Thymus (tissue), 11 donors: Measurements from ENCODE around the gene NACC2. TPM values are rescaled to one million over a fixed set of nuclear protein-coding genes. Genes with fewer than 3 reads are reported as not detected.

Experiments used
- DNase-seq, 9 donors: peaks; one replicate each; pipeline ENCODE4 v3.0.0-alpha.2; 2013; ENCODE audit warnings: low spot score in 9 of 9, low read depth in 6 of 9, missing footprints in 1 of 9
- H3K27ac ChIP-seq, 2 donors: one replicate each; pipeline ENCODE4 v1.5.1; 2013; ENCODE audit warnings: control low read depth in 1 of 2, low read depth in 1 of 2, low read length in 1 of 2, mild to moderate bottlenecking in 1 of 2, moderate library complexity in 1 of 2
- H3K27me3 ChIP-seq, 2 donors: one replicate each; pipeline ENCODE4 v1.5.1; 2013; ENCODE audit warnings: low read length in 1 of 2; ENCODE audit not compliant: control insufficient read depth in 2 of 2, insufficient read depth in 1 of 2
- H3K36me3 ChIP-seq, 2 donors: one replicate each; pipeline ENCODE4 v1.5.1; 2013; ENCODE audit warnings: low read length in 1 of 2, mild to moderate bottlenecking in 1 of 2, moderate library complexity in 1 of 2; ENCODE audit not compliant: control insufficient read depth in 2 of 2, insufficient read depth in 2 of 2
- H3K4me1 ChIP-seq, 2 donors: one replicate each; pipeline ENCODE4 v1.5.1; 2013; ENCODE audit warnings: low read length in 2 of 2; ENCODE audit not compliant: control insufficient read depth in 2 of 2, insufficient read depth in 2 of 2
- H3K4me3 ChIP-seq, 2 donors: one replicate each; pipeline ENCODE4 v1.5.1; 2013; ENCODE audit warnings: low read length in 2 of 2, control low read depth in 1 of 2, mild to moderate bottlenecking in 1 of 2
- H3K9me3 ChIP-seq, 2 donors: one replicate each; pipeline ENCODE4 v1.5.1; 2013; ENCODE audit warnings: low read length in 1 of 2, mild to moderate bottlenecking in 1 of 2; ENCODE audit not compliant: control insufficient read depth in 2 of 2, insufficient read depth in 1 of 2
- WGBS: extraction: QIAGEN DNeasy Blood & Tissue Kit; methylation state at CpG from one replicate; pipeline ENCODE4 v1.1.7; 2013; 5-methylcytosine and 5-hydroxymethylcytosine counted together
- polyA plus RNA-seq: library from polyadenylated mRNA; stranded (reverse); fragments of 200-250 nt; gene quantifications from one replicate; pipeline ENCODE4 v1.2.3, GENCODE V29; 2013
- total RNA-seq: library from RNA; stranded (reverse); fragments of 120-200 nt; gene quantifications from one replicate; pipeline ENCODE4 v1.2.4, GENCODE V29; 2013
- donor health status: healthy.

Gene NACC2
- total and polyA plus RNA-seq, 2 donors, result 1.5 to 4.4 TPM

DNA sequence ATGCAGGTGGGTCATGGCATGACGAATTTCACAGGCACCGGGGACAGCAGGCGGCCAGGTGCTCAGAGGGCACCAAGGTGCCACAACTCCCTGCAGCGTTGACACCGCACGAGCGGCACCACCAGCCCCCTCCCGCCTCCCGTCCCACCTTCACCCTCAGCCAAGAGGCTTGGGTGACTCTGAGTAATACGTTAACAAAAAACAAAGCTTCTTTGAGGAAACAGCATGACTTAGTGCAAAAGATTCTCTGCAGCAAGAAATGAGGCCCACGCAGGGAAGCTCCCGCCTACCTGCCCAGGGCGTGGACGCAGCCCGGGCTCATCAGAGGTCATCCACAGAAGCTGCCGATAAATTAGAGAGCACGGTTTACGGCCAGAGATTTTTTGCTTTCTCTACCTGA lies 19.5 kb upstream of the NACC2 start:
- H3K4me3 ChIP-seq, result no peak overlapping the region
- peaks cover 0 to 7% of the 10 kb centered on the region in 2 donors for H3K27me3 ChIP-seq
- H3K9me3 ChIP-seq, result no peaks in the 10 kb centered on the region
- no peak overlapping the region for H3K27ac ChIP-seq
- DNase-seq, result no peak
- 98% methylated on average over 18 of the region's 18 CpGs for WGBS
- peaks cover 27 to 53% of the 10 kb centered on the region in 2 donors for H3K4me1 ChIP-seq
- peaks cover 15 to 21% of the 10 kb centered on the region in 2 donors for H3K36me3 ChIP-seq

DNA sequence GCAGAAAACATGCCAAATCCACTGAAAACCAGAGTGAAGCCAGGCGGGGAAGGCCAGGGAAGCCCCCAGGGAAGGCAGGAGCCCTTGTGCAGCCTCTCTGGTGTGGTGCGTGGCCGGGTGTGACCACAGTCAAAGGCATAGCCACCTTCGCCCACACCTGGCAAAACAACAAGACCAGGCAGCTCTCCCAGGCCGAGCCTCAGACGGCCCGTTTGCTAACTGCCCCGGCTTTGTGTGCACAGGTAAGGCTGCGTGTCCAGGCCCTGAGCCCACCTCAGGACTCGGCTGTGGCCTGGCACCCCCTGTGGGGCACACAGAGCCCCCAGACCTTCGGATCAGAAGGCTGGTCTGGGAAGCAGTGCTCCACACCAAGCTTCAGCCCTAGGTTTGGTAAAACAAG lies 17.5 kb upstream of the NACC2 start:
- Histone ChIP-seq H3K36me3 (peaks cover 15 to 21% of the 10 kb centered on the region in 2 donors), H3K9me3 (peaks cover 0 to under 1% of the 10 kb centered on the region in 2 donors), H3K4me1 (peaks cover 36 to 67% of the 10 kb centered on the region in 2 donors), H3K27me3 (peaks cover 0 to 7% of the 10 kb centered on the region in 2 donors), H3K27ac (peak overlapping the region in 1 of 2 donors; percentile 80), H3K4me3 (no peak overlapping the region)
- no peak for DNase-seq
- WGBS, result 95% methylated on average over 11 of the region's 11 CpGs

DNA sequence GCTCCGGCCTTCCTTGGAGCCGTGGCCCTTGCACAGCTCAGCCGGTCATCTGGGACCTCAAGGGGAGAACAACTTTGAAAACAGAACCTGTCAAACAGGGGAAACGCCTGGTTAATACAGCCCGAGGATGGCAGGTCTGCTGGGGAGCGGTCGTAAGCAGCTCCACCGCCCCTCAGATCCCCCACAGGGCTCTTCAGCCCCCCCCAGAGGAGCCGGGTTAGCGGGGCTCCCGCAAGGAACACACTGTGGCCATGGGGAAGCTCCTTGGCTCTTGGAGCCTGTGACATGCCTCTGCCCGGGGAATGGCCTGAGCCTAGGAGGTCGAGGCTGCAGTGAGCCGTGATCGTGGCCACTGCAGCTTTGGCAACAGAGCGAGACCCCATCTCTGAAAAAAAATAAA lies 16.8 kb upstream of the NACC2 start:
- peaks cover 15 to 21% of the 10 kb centered on the region in 2 donors for H3K36me3 ChIP-seq
- peaks cover 0 to 3% of the 10 kb centered on the region in 2 donors for H3K9me3 ChIP-seq
- peaks cover 0 to 7% of the 10 kb centered on the region in 2 donors for H3K27me3 ChIP-seq
- no peak overlapping the region for H3K27ac ChIP-seq
- peaks cover 36 to 68% of the 10 kb centered on the region in 2 donors for H3K4me1 ChIP-seq
- DNase-seq, result no peak
- 96% methylated on average over 16 of the region's 16 CpGs for WGBS
- no peak overlapping the region for H3K4me3 ChIP-seq

DNA sequence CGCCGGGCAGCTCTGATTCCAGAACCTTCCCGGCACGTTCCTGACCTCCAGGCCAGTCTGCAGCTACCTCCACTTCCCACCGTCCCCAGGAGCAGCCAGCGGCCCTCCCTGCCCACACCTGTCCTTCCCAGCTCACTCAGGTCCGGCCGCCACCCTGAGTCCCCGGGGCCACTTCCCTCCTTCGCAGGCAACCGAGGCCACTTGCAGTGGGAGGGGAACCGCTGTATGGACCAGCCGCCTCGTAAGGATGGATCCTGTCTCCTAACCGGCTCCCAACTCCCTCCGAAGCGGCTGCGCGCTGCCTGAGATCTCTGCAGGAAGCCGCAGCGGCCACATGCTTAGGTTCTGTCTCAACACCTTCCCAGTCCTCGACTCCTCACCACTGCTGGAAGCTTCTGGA lies 16.1 kb upstream of the NACC2 start:
- Histone ChIP-seq H3K36me3 (peaks cover 12 to 17% of the 10 kb centered on the region in 2 donors), H3K4me1 (peaks cover 41 to 75% of the 10 kb centered on the region in 2 donors), H3K9me3 (peaks cover 0 to 3% of the 10 kb centered on the region in 2 donors), H3K4me3 (no peak overlapping the region), H3K27me3 (peaks cover 0 to 7% of the 10 kb centered on the region in 2 donors), H3K27ac (no peak overlapping the region)
- DNase-seq, result no peak
- 95% methylated on average over 22 of the region's 22 CpGs for WGBS

DNA sequence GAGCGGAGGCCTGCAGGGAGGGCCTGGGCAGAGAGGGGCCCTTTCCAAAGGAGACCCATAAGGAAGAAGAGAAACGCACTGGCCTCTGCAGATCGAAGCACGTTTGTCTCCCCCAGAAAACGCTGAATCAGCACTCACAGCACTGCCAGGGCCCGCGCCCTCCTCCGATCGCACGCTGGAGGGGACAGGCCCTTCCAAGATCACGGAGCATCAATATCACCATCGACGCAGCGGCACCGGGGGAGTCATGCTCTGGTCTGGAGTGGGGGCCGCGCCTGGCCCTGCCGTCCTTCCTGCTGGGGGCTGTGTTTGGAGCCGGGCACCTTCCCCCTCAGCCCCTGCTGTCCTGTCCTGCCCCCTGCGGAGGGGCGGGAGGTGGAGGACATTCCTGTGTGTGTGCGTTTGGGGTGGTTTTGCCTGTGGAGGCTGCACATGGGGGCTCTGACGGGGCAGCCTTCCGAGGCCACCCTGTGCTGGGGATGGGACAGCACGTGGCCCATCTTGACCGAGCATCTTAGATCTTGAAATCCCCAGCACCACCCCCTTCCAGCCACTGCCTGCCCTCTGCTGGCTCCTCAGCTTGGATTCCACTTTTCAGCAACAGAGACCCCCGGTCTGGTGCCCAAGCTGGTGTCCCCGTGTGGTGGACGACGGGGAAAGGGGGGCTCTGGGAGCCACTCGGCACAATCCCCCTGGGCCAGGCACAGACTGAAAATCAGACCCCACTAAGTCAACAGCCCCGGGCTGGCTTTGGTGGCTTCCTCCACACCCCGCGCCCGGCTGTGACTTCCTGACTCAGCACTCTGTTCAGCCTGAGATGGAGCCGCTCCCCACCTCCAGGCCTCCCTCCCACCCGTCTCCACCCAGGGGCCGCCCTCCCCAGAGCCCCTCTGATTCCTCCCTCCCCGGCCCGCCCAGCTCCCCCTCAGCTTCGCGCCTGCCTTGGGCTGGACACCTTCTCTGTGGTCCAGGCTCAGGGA lies 15.3 kb upstream of the NACC2 start:
- Histone ChIP-seq H3K9me3 (peaks cover 0 to 3% of the 10 kb centered on the region in 2 donors), H3K4me1 (peaks cover 41 to 80% of the 10 kb centered on the region in 2 donors), H3K27me3 (peaks cover 0 to 8% of the 10 kb centered on the region in 2 donors), H3K36me3 (peaks cover 5 to 9% of the 10 kb centered on the region in 2 donors), H3K27ac (peak overlapping the region; percentile 45 to 64), H3K4me3 (peak overlapping the region; percentile 43 to 62)
- WGBS, result 10% methylated on average over 42 of the region's 42 CpGs
- DNase-seq, result peak in 2 of 9 donors; percentile 35 to 45

DNA sequence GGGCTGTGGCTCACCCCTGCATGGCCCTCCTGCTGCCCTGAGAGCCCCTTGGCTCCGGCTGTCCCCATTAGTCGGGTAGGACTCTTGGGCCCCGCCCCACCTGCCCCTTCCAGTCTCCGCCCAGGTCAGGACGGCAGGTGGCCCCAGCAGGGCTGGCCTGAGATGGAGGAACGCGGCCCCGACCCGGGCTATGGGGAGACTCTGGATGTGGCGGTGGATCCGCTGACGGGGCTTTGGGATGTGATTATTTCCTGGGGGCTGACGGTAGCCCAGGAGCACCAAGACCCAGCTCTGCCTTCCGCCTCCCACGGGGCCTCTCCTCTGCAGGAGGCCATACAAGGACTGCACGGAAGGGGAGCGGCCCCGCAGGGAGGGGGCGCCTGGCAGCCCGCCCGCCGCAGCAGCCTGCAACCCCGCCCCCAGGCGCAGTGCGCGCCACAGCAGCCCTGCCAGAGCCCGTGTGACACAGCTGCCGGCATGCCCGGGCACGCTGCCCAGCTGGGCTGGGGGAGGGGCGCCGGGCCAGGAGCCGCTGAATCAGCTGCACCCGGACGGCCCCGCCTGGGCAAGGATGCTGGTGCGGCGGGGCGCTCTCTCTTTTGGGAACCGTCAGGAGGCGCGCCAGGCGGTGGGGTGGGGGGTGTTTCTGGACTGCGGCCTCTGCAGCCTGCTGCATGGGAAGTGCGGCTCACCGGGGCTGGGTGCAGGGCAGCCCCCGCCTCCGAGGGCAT lies 14.4 kb upstream of the NACC2 start:
- H3K9me3 ChIP-seq, result peaks cover 0 to 3% of the 10 kb centered on the region in 2 donors
- peak; percentile 46 to 94 (median 81) for DNase-seq
- WGBS, result 1% methylated on average over 48 of the region's 48 CpGs
- peaks cover 0 to under 1% of the 10 kb centered on the region in 2 donors for H3K36me3 ChIP-seq
- peaks cover 0 to 13% of the 10 kb centered on the region in 2 donors for H3K27me3 ChIP-seq
- peaks cover 42 to 88% of the 10 kb centered on the region in 2 donors for H3K4me1 ChIP-seq
- peak overlapping the region; percentile 43 to 62 for H3K4me3 ChIP-seq
- peak overlapping the region; percentile 63 to 86 for H3K27ac ChIP-seq

DNA sequence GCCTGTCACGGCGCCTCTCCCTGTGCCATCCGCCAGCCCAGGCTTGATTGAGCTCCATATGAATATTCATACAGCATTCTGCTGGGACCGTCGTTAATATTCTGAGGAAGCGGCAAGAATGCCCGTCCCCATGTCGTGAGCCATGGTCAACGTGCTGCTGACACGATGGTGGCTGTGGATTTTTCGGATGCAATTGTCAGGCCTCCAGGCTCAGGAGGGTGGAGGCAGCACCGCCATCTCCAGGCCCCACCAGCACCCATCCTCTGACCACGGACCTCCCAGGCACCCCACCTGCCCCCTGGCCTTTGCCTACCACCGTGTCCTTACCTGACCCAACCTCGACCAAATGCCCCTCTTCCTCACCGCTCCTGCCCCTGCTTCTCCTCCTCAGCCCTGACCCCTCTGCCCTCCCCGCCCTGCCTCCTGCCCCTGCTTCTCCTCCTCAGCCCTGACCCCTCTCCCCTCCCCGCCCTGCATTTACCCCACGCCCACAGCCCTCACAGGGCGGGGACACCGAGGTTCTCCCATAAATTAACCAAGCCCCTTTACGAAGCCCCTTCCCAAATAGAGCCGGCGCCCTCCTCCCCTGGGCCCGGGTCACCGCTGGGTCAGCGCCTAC lies 13.7 kb upstream of the NACC2 start:
- Histone ChIP-seq H3K36me3 (no peaks in the 10 kb centered on the region), H3K4me1 (peaks cover 46 to 90% of the 10 kb centered on the region in 2 donors), H3K4me3 (peak overlapping the region; percentile 42 to 62), H3K9me3 (peaks cover 0 to 3% of the 10 kb centered on the region in 2 donors), H3K27ac (peak overlapping the region; percentile 63 to 86), H3K27me3 (peaks cover 0 to 13% of the 10 kb centered on the region in 2 donors)
- WGBS, result 83% methylated on average over 27 of the region's 27 CpGs
- no peak for DNase-seq

DNA sequence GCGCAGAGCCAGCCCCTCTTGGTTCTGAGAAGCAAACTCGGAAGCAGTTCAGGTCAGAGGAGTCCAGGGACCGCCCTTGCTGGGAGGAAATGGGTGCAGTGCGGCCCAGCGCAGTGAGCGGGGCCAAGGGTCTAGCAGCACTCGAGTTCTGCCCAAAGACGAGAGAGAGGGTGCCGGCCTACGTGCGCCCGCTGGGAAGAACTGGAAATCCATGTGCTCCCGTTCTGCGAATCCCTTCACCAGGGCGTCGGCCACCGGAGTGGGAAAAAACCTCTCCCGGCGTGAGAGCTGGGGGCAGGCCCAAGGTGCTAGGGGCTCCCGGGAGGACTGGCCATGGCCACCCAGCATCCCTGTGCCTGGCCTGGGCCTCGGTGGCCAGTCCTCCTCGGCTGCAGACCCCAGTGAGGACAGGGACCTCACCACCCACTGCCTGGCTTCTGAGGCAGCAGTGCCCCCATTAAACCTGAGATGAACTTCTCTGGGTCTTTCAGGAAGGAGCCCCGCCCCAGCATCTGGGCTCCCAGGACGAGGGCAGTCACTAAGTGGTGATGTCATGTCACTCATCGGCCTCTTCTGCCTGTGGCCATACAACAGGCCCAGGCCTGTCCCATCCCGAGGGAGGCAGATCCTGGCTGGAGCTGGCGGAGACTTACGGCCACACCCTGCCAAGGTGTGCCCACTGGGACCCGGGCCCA lies 13.0 kb upstream of the NACC2 start:
- Histone ChIP-seq H3K4me1 (peaks cover 46 to 86% of the 10 kb centered on the region in 2 donors), H3K9me3 (peaks cover 0 to 3% of the 10 kb centered on the region in 2 donors), H3K4me3 (no peak overlapping the region), H3K27me3 (peaks cover 0 to 15% of the 10 kb centered on the region in 2 donors), H3K27ac (peak overlapping the region; percentile 56 to 75), H3K36me3 (no peaks in the 10 kb centered on the region)
- WGBS, result 90% methylated on average over 29 of the region's 29 CpGs
- no peak for DNase-seq
